Neural cell (in vitro differentiated cells): Measurements from ENCODE around the gene ANKRD33B. TPM values are rescaled to one million over a fixed set of nuclear protein-coding genes. Genes with fewer than 3 reads are reported as not detected.

ENCODE experiments used
- H2AFZ ChIP-seq: fragments of 200-600, 300-800 bp; sonication (generic), shearing (Covaris generic); 2 replicates; pipeline ENCODE4 v1.6.0; 2014; ENCODE audit warnings: low read depth, mild to moderate bottlenecking, antibody characterized with exemption, low read length, moderate library complexity
- H3F3A ChIP-seq: fragments of 200-600 bp; shearing (Covaris generic); 2 replicates; pipeline ENCODE4 v1.6.1; 2016; ENCODE audit warnings: mild to moderate bottlenecking, moderate library complexity, mixed read lengths, antibody characterized with exemption, low read length; ENCODE audit not compliant: insufficient read depth, poor library complexity, severe bottlenecking
- H3K27ac ChIP-seq: fragments of 200-600, 300-800 bp; sonication (generic), shearing (Covaris generic); 2 replicates; pipeline ENCODE4 v1.5.1; 2014; ENCODE audit warnings: mild to moderate bottlenecking, low read length, moderate library complexity
- H3K27me3 ChIP-seq: fragments of 300-800, 200-600 bp; sonication (generic), shearing (Covaris generic); 2 replicates; pipeline ENCODE4 v1.6.0; 2014; ENCODE audit warnings: mild to moderate bottlenecking, low read depth, low read length, moderate library complexity; ENCODE audit not compliant: insufficient read depth
- H3K36me3 ChIP-seq: fragments of 300-800, 200-600 bp; sonication (generic), shearing (Covaris generic); 2 replicates; pipeline ENCODE4 v1.5.1; 2014; ENCODE audit warnings: mild to moderate bottlenecking, antibody characterized with exemption, low read length, moderate library complexity; ENCODE audit not compliant: insufficient read depth
- H3K4me2 ChIP-seq: fragments of 300-800, 200-600 bp; sonication (generic), shearing (Covaris generic); 2 replicates; pipeline ENCODE4 v1.6.0; 2014; ENCODE audit warnings: mild to moderate bottlenecking, low read length
- H3K4me3 ChIP-seq: fragments of 300-800, 200-600 bp; sonication (generic), shearing (Covaris generic); 2 replicates; pipeline ENCODE4 v1.5.1; 2014; ENCODE audit warnings: mild to moderate bottlenecking, low read length, moderate library complexity
- H3K79me2 ChIP-seq: fragments of 200-600 bp; shearing (Covaris generic); replicated peaks from 2 replicates; pipeline ENCODE4 v1.6.0; 2014; ENCODE audit warnings: mild to moderate bottlenecking, low read length, moderate library complexity; ENCODE audit not compliant: insufficient read depth
- H3K9ac ChIP-seq: fragments of 300-800, 200-600 bp; sonication (generic), shearing (Covaris generic); 2 replicates; pipeline ENCODE4 v1.6.1; 2016; ENCODE audit warnings: mild to moderate bottlenecking, low read length, mixed read lengths
- H3K9me2 ChIP-seq: fragments of 200-600 bp; shearing (Covaris generic); 2 replicates; pipeline ENCODE4 v1.6.1; 2016; ENCODE audit warnings: mild to moderate bottlenecking, low read length, mixed read lengths; ENCODE audit not compliant: insufficient read depth
- H3K9me3 ChIP-seq: fragments of 200-600, 300-800 bp; sonication (generic), shearing (Covaris generic); 2 replicates; pipeline ENCODE4 v1.6.1; 2016; ENCODE audit warnings: mild to moderate bottlenecking, mixed run types, low read length, moderate library complexity, mixed read lengths
- H4K20me1 ChIP-seq: fragments of 200-600 bp; shearing (Covaris generic); 2 replicates; pipeline ENCODE4 v1.6.1; 2016; ENCODE audit warnings: mild to moderate bottlenecking, mixed run types; ENCODE audit not compliant: insufficient read depth
- CTCF ChIP-seq: fragments of 450-650 bp; IDR thresholded peaks from 2 replicates; pipeline ENCODE4 v1.5.1; 2014; ENCODE audit warnings: antibody characterized with exemption, mild to moderate bottlenecking, moderate library complexity; ENCODE audit not compliant: poor library complexity, severe bottlenecking
- EP300 ChIP-seq: fragments of 450-650 bp; conservative IDR thresholded peaks from 2 replicates; pipeline ENCODE4 v1.6.1; 2014; ENCODE audit warnings: antibody characterized with exemption, mild to moderate bottlenecking, moderate library complexity; ENCODE audit not compliant: poor library complexity, severe bottlenecking
- EZH2 ChIP-seq: fragments of 200-600, 300-800 bp; shearing (Covaris generic), sonication (generic); IDR thresholded peaks from 2 replicates; pipeline ENCODE4 v1.6.1; 2014; ENCODE audit warnings: antibody characterized with exemption, low read length, borderline replicate concordance, mild to moderate bottlenecking; ENCODE audit not compliant: insufficient read depth, poor library complexity, severe bottlenecking
- MXI1 ChIP-seq: fragments of 450-650 bp; conservative IDR thresholded peaks from 2 replicates; pipeline ENCODE4 v1.6.1; 2014; ENCODE audit warnings: antibody characterized with exemption, mild to moderate bottlenecking; ENCODE audit not compliant: poor library complexity, severe bottlenecking
- POLR2AphosphoS5 ChIP-seq: IDR thresholded peaks from 2 replicates; pipeline ENCODE4 v1.6.1; 2012
- RAD21 ChIP-seq: fragments of 450-650 bp; conservative IDR thresholded peaks from 2 replicates; pipeline ENCODE4 v1.6.1; 2014; ENCODE audit warnings: antibody characterized with exemption, mild to moderate bottlenecking, moderate library complexity
- REST ChIP-seq: IDR thresholded peaks from 2 replicates; pipeline ENCODE4 v1.6.1; 2012; ENCODE audit warnings: borderline replicate concordance
- SMC3 ChIP-seq: fragments of 450-650 bp; conservative IDR thresholded peaks from 2 replicates; pipeline ENCODE4 v1.6.1; 2014; ENCODE audit warnings: antibody characterized with exemption, mild to moderate bottlenecking, moderate library complexity; ENCODE audit not compliant: poor library complexity
- TAF1 ChIP-seq: IDR thresholded peaks from 2 replicates; pipeline ENCODE4 v1.6.1; 2012; ENCODE audit warnings: low read depth
- polyA plus RNA-seq: library from polyadenylated mRNA; depleted of rRNA; stranded (reverse); fragments of >200 nt; gene quantifications from 2 replicates; pipeline ENCODE4 v1.2.3, GENCODE V29; 2014

ANKRD33B gene
- polyA plus RNA-seq, 1 donor from 2014 or later: not detected

GRCh38 chr5:10635867-10636350 lies 72.0 kb downstream of the ANKRD33B start:
- no peak for TF ChIP-seq REST
- H3F3A ChIP-seq: no peaks in the 10 kb centered on the region
- H3K27me3 ChIP-seq: no peaks in the 10 kb centered on the region
- H3K9ac ChIP-seq: no peak overlapping the region
- no peaks in the 10 kb centered on the region for H3K79me2 ChIP-seq
- H3K4me3 ChIP-seq: no peak overlapping the region
- no peak overlapping the region for H3K27ac ChIP-seq
- no peaks in the 10 kb centered on the region for H4K20me1 ChIP-seq
- no peak overlapping the region for H3K4me2 ChIP-seq
- peaks cover 3% of the 10 kb centered on the region for H3K36me3 ChIP-seq
- H2AFZ ChIP-seq: no peak overlapping the region
- H3K9me2 ChIP-seq: no peaks in the 10 kb centered on the region
- H3K9me3 ChIP-seq: no peaks in the 10 kb centered on the region

- Histone ChIP-seq H3K4me2 (no peak overlapping the region), H3K27ac (no peak overlapping the region), H3K9me3 (no peaks in the 10 kb centered on the region), H3K4me3 (no peak overlapping the region), H3K36me3 (peaks cover 3% of the 10 kb centered on the region), H3F3A (no peaks in the 10 kb centered on the region), H3K9ac (no peak overlapping the region), H3K27me3 (no peaks in the 10 kb centered on the region), H2AFZ (no peak overlapping the region), H3K9me2 (no peaks in the 10 kb centered on the region), H3K79me2 (no peaks in the 10 kb centered on the region), H4K20me1 (no peaks in the 10 kb centered on the region)
- TF ChIP-seq MXI1: no peak
- TF ChIP-seq POLR2AphosphoS5: no peak
- no peak for TF ChIP-seq REST
- no peak for TF ChIP-seq CTCF
- no peak for TF ChIP-seq SMC3
- TF ChIP-seq RAD21: no peak
- TF ChIP-seq EZH2: no peak
- TF ChIP-seq EP300: no peak
- TF ChIP-seq TAF1: no peak
These were observed 72.7 kb downstream of the ANKRD33B start for GRCh38 chr5:10636363-10637142.
